ENCODE data around the gene PHTF1. TPM values are rescaled to one million over a fixed set of nuclear protein-coding genes. Genes with fewer than 3 reads are reported as not detected.

PHTF1 gene
- total RNA-seq: 10 to 100 TPM; 10.2 to 13.3 (median 11.8) TPM

DNA sequence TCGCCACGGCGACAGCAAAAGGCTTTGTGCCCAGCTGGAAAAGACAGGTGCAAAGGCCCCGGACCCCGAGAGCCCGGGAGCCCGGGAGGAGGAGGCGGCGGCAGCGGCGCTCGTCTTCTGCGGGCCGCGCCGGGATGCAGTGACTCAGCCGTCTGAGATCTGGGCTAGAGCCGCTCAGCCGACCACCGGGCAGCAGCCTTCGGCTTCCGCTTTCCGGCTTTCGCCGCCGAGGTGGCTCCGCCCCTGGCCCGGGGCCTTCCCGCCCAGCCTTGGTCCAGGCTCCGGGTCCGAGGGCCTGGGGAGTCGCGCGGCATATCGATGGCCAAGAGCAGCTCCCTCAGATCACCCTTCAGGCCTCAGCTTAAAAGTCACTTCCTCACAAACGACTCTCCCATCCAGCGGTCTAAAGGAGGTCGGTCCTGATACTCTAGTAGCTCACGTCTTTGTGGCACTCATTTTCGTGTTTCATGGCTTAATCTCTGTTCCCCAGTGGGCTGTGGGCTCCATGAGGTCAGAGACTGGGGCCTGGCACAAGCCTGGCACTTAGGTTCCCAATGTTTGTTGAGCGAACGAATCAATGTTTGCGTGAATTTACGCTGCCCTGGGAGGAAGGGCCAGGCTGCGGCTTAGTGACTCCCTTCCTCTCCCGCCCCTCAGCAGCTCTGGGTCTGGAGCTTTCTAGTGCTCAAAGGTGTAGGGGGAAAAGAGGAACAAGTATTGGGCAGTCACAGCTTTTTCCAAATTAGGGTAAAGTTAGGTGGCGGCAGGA lies at the start of gene PHTF1:
PHTF1 (minus strand) TSS at position 154 of the 769 bp plus-strand sequence. CDS start 783 bp downstream, outside the sequence.
- intact Hi-C loops (cut with DNase I): loop anchor here (5.0 kb wide), 1 partner anchor 53 kb away; the partner anchor contains the start of gene RSBN1
- H3K27ac ChIP-seq (replicated peaks in 1 of 4): peak within 1 kb of the TSS; percentile 86 to 95 (median 92)
- peaks cover 0 to 10% (median 2%) of the 10 kb centered on the region in 4 donors for H3K36me3 ChIP-seq
- TF ChIP-seq, protein P1, sequence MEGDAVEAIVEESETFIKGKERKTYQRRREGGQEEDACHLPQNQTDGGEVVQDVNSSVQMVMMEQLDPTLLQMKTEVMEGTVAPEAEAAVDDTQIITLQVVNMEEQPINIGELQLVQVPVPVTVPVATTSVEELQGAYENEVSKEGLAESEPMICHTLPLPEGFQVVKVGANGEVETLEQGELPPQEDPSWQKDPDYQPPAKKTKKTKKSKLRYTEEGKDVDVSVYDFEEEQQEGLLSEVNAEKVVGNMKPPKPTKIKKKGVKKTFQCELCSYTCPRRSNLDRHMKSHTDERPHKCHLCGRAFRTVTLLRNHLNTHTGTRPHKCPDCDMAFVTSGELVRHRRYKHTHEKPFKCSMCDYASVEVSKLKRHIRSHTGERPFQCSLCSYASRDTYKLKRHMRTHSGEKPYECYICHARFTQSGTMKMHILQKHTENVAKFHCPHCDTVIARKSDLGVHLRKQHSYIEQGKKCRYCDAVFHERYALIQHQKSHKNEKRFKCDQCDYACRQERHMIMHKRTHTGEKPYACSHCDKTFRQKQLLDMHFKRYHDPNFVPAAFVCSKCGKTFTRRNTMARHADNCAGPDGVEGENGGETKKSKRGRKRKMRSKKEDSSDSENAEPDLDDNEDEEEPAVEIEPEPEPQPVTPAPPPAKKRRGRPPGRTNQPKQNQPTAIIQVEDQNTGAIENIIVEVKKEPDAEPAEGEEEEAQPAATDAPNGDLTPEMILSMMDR (IDR thresholded peaks at IDR 0.05): no peak
- TF ChIP-seq POLR2A (IDR thresholded peaks at IDR 0.05; ENCODE audit: low read depth) (peak; percentile 46), POLR2AphosphoS5 (IDR thresholded peaks at IDR 0.05) (peak; percentile 56 to 84)
- H3K4me1 ChIP-seq: peaks cover 10 to 34% (median 28%) of the 10 kb centered on the region in 4 donors
- no peaks in the 10 kb centered on the region for H3K9me3 ChIP-seq
- H3K27me3 ChIP-seq: no peaks in the 10 kb centered on the region
- DNase-seq (ENCODE audit: extremely low spot score): peak; percentile 93
- WGBS: 1% methylated on average over 31 of the region's 47 CpGs
- H3K4me3 ChIP-seq: peak within 1 kb of the TSS; percentile 74 to 78 (median 76)

DNA sequence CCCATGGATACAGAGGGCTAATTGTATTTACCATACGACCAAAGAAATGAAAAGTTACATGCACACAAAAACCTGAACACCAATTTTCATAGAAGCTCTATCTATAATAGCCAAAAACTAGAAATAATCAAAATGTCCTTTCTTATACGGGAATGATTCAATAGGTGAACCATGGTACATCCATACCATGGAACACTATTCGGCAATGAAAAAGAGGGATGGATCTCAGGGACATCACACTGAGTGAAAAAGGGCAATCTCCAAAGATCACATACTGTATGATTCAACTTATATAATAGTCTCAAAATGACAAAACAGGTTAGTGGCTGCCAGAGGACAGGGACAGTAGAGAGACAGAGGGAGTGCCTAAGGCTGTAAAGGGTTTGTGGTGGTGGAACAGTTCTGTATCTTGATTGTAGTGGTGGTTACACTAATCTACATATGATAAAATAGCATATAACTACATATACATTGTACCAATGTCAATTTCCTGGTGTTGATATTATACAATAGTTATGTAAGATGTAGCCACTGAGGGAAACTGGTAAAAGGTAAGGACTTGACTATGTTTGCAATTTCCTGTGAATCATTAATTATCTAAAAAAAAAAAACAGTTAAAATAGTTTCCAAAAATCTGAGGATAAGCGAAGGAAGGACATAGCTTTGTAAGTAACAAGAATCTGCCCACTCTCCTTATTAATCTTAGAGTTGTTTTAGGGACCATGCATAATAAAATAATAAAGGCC lies 49.3 kb upstream of the PHTF1 start:
- H3K36me3 ChIP-seq: peaks cover 0 to 5% (median 0%) of the 10 kb centered on the region in 4 donors
- TF ChIP-seq, protein P1 (IDR thresholded peaks at IDR 0.05): no peak
- TF ChIP-seq POLR2AphosphoS5 (IDR thresholded peaks at IDR 0.05): no peak
- TF ChIP-seq POLR2A (IDR thresholded peaks at IDR 0.05; ENCODE audit: low read depth): no peak
- no peak for TF ChIP-seq EP300 (IDR thresholded peaks at IDR 0.05)
- H3K4me1 ChIP-seq: peaks cover 33 to 62% (median 55%) of the 10 kb centered on the region in 4 donors
- H3K4me3 ChIP-seq: no peak overlapping the region
- no peak overlapping the region for H3K27ac ChIP-seq (replicated peaks in 1 of 4)
- DNase-seq (ENCODE audit: extremely low spot score): no peak
- H3K9me3 ChIP-seq: no peaks in the 10 kb centered on the region
- intact Hi-C loops (cut with DNase I): no loop called here
- H3K27me3 ChIP-seq: no peaks in the 10 kb centered on the region
- 86% methylated on average over 4 of the region's 4 CpGs for WGBS

DNA sequence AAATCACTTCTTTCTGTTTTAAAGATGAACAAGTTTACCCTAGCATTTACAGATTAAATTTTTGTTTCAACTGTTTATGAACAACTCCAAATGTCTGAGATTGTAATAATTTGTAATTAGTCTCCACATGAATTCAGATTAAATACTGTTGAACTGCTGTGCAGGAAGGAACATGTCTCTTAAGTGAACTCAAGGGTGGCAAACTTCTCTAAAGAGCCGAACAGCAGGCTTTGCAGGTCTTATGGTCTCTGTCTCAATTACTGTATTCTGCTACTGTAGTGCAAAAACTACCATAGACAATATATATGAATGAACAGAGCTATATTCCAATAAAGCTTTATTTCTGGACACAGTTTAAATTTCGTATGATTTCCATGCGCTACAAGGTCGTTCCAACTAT lies 46.4 kb upstream of the PHTF1 start:
- DNase-seq (ENCODE audit: extremely low spot score): no peak
- TF ChIP-seq EP300 (IDR thresholded peaks at IDR 0.05) (no peak), POLR2A (IDR thresholded peaks at IDR 0.05; ENCODE audit: low read depth) (no peak), POLR2AphosphoS5 (IDR thresholded peaks at IDR 0.05) (no peak)
- TF ChIP-seq, protein P1 (IDR thresholded peaks at IDR 0.05): no peak
- Histone ChIP-seq H3K36me3 (peaks cover 0 to 5% (median 0%) of the 10 kb centered on the region in 4 donors), H3K9me3 (no peaks in the 10 kb centered on the region), H3K27ac (replicated peaks in 1 of 4) (no peak overlapping the region), H3K4me3 (no peak overlapping the region), H3K27me3 (no peaks in the 10 kb centered on the region), H3K4me1 (peaks cover 40 to 81% (median 76%) of the 10 kb centered on the region in 4 donors)
- WGBS: 83% methylated on average over 4 of the region's 4 CpGs
- intact Hi-C loops (cut with DNase I): no loop called here

DNA sequence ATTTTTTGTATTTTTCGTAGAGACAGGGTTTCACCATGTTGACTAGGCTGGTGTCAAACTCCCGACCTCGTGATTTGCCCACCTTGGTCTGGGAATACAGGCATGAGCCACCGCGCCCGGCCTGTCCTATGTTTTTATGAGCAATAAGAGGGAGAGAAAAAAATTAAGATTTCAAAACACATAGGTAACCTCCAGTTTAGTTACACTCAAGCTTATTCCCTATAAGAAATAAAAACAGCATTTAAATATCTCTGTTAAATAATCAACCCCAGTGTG lies 45.9 kb upstream of the PHTF1 start:
- no peaks in the 10 kb centered on the region for H3K27me3 ChIP-seq
- WGBS: 97% methylated on average over 6 of the region's 6 CpGs
- H3K4me1 ChIP-seq: peaks cover 39 to 82% (median 76%) of the 10 kb centered on the region in 4 donors
- H3K36me3 ChIP-seq: peaks cover 0 to 5% (median 0%) of the 10 kb centered on the region in 4 donors
- DNase-seq (ENCODE audit: extremely low spot score): no peak
- no peaks in the 10 kb centered on the region for H3K9me3 ChIP-seq
- TF ChIP-seq EP300 (IDR thresholded peaks at IDR 0.05): no peak
- intact Hi-C loops (cut with DNase I): no loop called here
- no peak overlapping the region for H3K27ac ChIP-seq (replicated peaks in 1 of 4)
- H3K4me3 ChIP-seq: no peak overlapping the region

All from esophagus muscularis mucosa (tissue), 4 donors.